GM19452 (cell line): ENCODE results near the gene RNU6-7.

Source experiments
- ATAC-seq: cut with Tn5 transposase; IDR thresholded peaks from one replicate; pipeline ENCODE4 v1.9.1; 2021; ENCODE audit not compliant: unreplicated experiment

The RNU6-7 gene

GRCh38 chr14:32201816-32202490 lies at the start of gene RNU6-7:
Gene RNU6-7 (plus strand): TSS chr14:32202045.
- no peak for ATAC-seq

DNA sequence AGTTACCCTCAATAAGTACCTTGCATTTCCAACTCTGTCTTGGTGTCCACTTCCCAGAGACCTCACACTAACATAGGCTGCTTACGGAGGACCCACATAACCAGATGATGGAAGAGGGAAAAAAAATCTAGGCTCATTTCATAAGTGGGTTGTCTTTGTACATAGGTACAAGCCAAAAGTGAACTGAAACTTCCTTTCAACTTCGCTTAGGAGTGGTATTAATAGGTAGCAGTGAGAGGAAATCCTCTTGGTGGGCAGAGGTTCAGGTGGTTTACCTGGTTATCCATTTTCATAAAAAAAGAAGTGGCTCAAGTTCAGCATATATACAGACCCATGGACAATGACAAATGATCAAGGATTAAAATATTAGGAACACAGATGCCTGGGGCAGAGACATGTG lies 35.8 kb upstream of the RNU6-7 start:
- ATAC-seq: no peak

DNA sequence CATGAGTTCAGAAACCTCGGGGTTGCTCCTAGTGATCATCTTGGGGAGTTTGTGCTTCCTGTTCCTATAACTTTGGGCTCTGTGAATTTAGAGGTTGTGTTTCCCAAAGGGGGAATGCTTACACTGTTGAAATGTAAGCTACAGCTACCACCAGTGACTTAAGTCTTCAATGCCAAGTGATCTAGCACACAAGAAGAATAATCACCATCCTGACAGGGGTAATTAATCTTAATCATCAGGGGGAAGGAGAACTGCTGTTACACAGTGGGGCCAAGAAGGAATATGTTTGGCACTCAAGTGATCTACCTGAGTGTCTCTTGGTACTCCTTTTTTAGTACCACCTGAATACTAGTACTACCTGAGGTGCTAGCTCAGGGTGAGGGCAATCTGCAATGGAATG lies 34.9 kb upstream of the RNU6-7 start:
- ATAC-seq: no peak

DNA sequence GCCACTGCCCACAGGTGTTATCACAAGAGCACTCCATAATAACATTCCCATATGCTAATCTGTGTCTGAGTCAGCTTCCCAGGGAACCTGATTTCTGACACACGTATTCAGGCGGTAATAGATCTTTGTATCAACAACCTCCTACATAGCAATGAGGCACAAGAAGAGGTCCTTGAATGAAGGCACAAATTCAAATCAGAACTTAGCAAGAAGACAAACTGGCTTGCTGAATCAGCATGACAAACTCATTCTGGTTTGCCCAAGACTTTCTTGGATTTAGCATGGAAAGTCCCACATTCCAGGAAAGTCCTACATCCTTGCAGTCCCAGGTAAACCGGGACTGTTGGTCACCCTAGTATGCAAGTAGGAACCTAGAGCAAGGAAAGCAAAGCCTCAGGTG lies 33.9 kb upstream of the RNU6-7 start:
- ATAC-seq: no peak

GRCh38 chr14:32169191-32169590 lies 32.7 kb upstream of the RNU6-7 start:
- no peak for ATAC-seq

DNA sequence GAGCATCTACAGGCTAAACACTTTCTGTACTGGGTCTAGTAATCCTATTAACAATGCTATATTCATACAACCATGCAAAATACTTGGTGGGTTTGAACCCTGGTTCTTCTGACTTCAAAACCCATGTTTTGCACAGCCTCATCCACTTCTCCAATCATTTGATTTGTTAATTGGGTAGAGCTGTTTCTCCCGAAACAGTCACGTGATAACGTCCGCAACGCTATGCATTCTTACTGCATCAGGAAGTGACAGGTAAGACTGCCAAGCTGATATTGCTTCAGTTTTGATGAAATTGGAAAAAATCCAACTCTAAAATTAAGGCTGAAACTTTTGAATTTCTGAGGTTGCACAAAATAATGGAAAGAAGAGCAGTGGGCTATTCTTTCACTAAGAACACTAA lies 30.4 kb upstream of the RNU6-7 start:
- no peak for ATAC-seq

DNA sequence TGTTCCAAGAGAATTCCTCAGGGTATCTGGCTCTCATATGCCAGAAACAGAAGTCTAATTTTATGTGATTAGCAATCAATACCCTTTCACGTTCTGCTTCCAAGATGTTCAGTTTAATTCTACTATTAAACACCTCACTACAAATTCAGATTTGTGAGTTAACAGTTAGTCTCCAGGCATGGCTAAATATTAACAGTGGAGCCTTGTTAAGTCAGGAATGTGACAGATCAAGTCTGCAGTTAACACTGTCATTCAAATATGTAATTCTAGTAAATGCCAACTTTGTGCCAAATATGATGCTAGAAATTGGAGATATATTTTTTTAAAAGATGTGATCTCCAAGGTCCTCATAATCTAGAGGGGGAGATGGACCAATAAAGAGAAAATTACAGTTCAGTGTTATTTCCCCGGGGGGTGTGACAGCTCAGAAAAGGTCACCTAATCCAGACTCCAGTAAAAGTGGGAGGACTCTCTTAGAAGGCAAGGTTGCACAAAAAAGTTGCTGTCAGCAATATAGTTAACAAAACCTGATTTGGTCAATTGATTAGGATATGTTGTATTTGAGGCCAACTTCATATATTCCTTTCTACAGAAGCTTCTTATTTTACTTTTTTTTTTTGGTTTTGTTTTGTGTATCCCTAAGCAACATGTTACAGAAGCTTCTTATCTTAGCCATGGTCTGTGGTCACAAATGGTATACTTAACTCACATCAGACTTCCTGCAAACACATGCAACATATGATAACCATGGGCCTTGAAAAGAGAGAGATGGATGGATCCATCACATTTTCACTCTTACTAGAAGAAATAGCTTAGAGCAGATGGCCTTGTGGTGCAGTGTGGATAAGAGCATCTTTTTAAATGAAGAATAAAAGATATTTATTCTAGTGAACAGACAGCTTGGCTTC lies 18.4 kb upstream of the RNU6-7 start:
- ATAC-seq: no peak

DNA sequence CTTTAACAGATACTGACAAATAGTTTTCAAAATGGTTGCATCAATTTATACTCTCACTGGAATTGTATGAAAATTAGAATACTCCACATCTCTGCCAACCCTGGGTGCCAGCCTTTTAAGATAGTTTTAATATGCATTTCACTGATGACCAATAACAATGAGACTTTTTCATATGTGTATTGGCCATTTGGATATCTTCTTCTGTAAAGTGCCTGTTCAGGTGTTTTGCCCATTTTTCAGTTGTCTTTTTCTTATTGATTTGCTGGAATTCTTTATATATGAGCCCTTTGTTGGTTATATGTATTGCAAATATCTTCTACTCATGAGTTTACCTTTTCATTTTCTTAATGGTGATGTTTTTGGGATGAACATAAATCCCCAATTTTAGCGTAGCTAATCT lies 16.7 kb upstream of the RNU6-7 start:
- no peak for ATAC-seq

GRCh38 chr14:32186248-32186647 lies 15.6 kb upstream of the RNU6-7 start:
- ATAC-seq: no peak

DNA sequence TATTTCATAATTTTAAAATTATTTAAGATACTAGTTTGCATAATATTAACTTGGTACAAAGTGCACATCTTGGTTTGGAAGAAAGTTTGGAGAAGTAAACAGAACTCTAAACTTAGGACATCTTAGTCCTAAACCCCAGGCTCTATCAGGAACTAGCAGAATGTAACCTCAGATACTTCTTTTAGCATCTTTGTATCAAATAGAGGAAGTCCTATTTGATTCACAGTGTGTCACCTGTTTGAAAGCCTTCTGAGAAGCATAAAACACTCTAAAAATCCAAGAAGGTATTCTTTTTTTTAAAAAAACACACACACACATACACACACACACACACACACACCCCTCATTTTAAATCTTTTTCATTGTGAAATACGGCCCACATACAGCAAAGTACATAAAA lies 12.0 kb upstream of the RNU6-7 start:
- no peak for ATAC-seq

GRCh38 chr14:32190673-32191072 lies 11.2 kb upstream of the RNU6-7 start:
- ATAC-seq: no peak

- ATAC-seq: no peak
Measured at GRCh38 chr14:32192712-32193373, 9.0 kb upstream of the RNU6-7 start.

DNA sequence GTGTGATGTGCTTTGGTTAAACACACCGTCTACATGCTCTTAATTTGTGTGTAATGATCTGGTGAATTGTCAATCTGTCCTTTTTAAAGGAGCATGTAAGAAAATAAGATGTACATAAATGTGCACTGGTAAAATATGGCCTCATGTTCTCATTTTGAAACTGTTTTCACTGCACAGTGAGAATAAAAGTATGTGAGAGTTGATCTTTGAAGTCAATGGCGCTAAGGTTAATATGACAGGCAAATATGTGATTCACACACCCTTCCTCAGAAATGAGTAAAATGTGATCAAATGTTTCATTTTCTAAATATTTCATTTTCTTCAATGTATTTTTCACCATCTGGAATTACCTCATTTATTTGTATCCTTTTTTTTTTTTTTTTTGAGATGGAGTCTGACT lies 8.3 kb upstream of the RNU6-7 start:
- no peak for ATAC-seq

DNA sequence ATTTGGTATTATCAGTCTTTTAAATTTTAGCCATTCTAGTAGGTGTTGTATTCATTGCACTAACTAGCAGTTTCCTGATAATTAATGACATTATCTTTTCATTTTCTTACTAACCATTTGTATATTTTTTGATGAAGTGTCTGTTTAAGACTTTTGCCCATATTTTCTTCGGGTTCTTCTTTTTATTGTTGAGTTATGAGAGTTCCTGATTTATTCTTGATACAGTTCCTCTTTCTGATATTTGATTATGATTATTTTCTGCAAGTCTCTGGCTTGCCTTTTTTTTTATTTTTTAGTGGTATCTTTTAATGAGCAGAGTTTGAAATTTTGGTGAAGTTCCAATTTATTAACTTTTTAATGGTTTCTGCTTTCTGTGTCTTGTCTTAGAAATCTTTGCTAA lies 6.2 kb upstream of the RNU6-7 start:
- no peak for ATAC-seq

GRCh38 chr14:32197919-32198318 lies 3.9 kb upstream of the RNU6-7 start:
- ATAC-seq: peak; percentile 42

- ATAC-seq: no peak
Measured at GRCh38 chr14:32200368-32201192, 1.3 kb upstream of the RNU6-7 start.

DNA sequence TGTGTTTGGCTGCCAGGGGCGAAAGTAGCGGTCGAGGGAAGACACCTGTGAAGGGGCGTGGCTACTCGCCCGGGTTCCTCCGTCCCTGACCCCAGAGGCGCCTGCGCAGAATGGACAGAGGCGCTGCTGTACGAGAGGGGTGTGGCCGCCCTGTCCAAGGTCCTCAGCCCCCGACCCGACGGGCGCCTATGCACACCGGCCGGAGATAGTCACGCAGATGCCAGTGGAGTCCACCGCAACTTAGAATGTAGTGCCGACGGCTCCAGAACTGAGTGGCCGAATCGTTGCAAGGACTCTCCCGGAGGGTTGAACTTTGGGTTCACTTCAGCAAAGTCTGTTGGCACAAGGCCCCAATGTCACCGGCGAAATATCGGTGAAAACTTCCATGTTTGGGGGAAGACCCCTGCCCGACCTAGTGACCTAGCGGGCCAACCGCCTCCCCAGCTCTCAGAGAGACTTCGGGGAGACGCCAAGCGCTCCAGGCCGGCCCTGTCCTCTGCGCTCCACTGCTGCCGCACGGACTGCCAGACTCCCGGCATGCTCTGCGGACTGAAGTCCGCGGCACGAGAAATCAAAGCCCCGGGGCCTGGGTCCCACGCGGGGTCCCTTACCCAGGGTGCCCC lies 541 bp upstream of the RNU6-7 start:
- peak; percentile 50 for ATAC-seq

GRCh38 chr14:32202491-32202997 lies 699 bp downstream of the RNU6-7 start:
- ATAC-seq: no peak

GRCh38 chr14:32202998-32203882 lies 1.4 kb downstream of the RNU6-7 start, which contains the start of gene RNU6-8:
Gene RNU6-8 (minus strand): TSS chr14:32203269.
- peak; percentile 65 for ATAC-seq
